ENCODE measurements around the gene STBD1. TPM values are rescaled to one million over a fixed set of nuclear protein-coding genes. Genes with fewer than 3 reads are reported as not detected.
"Not testable (repeated sequence)": the region's sequence is repeated elsewhere in the genome, so short reads cannot be mapped to it uniquely, and the experiment has no call there.

The STBD1 gene
- total RNA-seq, 1 donor from 2014 or later = 12.9 TPM

DNA sequence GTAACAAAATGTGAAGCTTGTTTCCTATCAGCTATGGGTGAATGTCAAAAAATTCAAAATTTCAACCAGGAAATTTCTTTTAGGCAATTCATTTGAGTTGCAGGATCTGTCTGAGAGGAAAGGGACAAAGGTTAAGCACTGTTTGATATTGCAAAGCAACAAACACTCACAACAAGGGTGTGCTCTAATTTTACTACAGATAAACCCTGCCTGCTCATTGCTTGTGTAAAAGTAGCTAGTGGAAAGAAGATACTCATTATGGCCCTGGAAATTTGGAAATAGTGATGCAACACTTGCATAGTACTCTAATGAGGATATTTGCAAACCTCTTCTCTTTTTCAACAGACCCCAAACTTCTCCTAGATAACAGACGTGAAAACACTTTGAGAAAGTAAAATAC lies 27.9 kb upstream of the STBD1 start:
- no peak overlapping the region for H3K27ac Mint-ChIP-seq (ENCODE audit: unreplicated experiment)
- DNase-seq (ENCODE audit: low spot score) = no peak
- H3K36me3 Mint-ChIP-seq (ENCODE audit: low read depth) = no peaks in the 10 kb centered on the region
- no peak overlapping the region for H3K4me3 Mint-ChIP-seq (ENCODE audit: unreplicated experiment)
- H3K27me3 Mint-ChIP-seq (ENCODE audit: low read depth) = no peaks in the 10 kb centered on the region
- H3K4me1 Mint-ChIP-seq (ENCODE audit: low read depth) = no peaks in the 10 kb centered on the region
- TF ChIP-seq, protein P1, sequence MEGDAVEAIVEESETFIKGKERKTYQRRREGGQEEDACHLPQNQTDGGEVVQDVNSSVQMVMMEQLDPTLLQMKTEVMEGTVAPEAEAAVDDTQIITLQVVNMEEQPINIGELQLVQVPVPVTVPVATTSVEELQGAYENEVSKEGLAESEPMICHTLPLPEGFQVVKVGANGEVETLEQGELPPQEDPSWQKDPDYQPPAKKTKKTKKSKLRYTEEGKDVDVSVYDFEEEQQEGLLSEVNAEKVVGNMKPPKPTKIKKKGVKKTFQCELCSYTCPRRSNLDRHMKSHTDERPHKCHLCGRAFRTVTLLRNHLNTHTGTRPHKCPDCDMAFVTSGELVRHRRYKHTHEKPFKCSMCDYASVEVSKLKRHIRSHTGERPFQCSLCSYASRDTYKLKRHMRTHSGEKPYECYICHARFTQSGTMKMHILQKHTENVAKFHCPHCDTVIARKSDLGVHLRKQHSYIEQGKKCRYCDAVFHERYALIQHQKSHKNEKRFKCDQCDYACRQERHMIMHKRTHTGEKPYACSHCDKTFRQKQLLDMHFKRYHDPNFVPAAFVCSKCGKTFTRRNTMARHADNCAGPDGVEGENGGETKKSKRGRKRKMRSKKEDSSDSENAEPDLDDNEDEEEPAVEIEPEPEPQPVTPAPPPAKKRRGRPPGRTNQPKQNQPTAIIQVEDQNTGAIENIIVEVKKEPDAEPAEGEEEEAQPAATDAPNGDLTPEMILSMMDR (IDR thresholded peaks at IDR 0.05) = no peak
- no peaks in the 10 kb centered on the region for H3K9me3 Mint-ChIP-seq (ENCODE audit: low read depth)

DNA sequence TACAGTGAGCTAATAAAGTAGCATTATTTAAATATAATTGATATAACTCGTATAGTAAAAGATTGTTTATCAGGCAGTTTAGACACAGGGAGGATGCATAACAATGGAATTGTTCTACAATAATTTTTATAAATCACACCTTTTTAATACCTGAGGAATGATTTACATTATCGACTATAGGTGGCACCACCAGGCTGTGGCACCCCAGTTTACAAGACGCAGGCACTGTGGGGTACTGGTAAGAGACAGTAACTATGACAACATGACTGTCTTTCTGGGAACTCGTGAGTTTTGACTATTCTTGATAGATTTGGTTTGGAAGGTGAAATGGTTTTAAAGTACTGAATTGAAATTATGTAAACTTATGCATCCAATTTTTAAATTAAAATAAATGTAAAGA lies 27.1 kb upstream of the STBD1 start:
- Mint-ChIP-seq H3K4me3 (ENCODE audit: unreplicated experiment) (no peak overlapping the region), H3K27me3 (ENCODE audit: low read depth) (no peaks in the 10 kb centered on the region), H3K36me3 (ENCODE audit: low read depth) (no peaks in the 10 kb centered on the region), H3K27ac (ENCODE audit: unreplicated experiment) (no peak overlapping the region), H3K9me3 (ENCODE audit: low read depth) (no peaks in the 10 kb centered on the region), H3K4me1 (ENCODE audit: low read depth) (no peaks in the 10 kb centered on the region)
- TF ChIP-seq, protein P1 (IDR thresholded peaks at IDR 0.05) = no peak
- no peak for DNase-seq (ENCODE audit: low spot score)

DNA sequence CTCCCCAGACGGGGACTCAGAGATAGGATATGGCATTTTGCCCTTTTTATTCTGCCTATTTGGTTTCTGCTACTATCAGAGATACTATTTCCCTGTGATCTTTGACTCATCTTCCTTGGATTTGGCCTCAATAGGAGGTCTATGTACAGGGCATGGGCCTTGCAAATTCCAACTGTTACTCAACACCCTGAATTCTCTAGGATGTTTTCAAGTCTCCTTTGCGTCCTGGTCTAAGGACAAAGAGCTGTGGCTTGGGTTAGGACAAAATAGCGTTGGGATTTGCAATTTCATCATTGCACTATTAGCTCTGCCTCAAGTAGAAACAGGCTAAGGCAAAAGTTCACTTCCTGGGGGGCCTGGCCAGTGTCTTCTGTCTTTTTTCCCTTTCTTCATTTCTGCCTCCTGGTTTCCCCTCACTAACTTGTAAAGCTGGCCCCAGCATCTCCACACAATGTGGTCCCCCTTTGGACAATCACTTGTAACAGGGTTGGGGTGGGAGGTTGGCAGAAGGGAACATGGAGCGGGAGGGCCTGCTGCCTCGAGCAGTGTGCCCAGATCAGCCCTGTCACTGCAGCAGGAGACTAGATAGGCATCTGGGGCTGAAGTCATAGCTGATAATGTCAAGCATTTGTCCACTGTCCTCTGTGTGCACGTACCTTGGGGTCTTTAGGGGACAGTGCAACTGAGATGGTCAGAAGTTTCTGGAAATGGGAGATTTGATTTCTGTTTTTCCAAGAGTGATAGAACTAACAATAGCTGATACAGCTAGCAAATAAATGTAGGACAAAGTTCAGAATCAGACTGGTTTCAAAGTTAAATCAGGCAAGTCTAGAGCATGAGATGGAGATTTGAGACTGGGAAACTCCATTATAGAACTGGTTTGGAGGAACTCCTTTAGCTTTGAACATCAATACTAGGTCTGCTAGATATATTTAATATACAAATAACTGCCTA lies 25.8 kb upstream of the STBD1 start:
- TF ChIP-seq, protein P1 (IDR thresholded peaks at IDR 0.05) = no peak
- DNase-seq (ENCODE audit: low spot score) = no peak
- Mint-ChIP-seq H3K4me3 (ENCODE audit: unreplicated experiment) (no peak overlapping the region), H3K36me3 (ENCODE audit: low read depth) (no peaks in the 10 kb centered on the region), H3K9me3 (ENCODE audit: low read depth) (peaks cover 2% of the 10 kb centered on the region), H3K27ac (ENCODE audit: unreplicated experiment) (no peak overlapping the region), H3K27me3 (ENCODE audit: low read depth) (no peaks in the 10 kb centered on the region), H3K4me1 (ENCODE audit: low read depth) (no peaks in the 10 kb centered on the region)

DNA sequence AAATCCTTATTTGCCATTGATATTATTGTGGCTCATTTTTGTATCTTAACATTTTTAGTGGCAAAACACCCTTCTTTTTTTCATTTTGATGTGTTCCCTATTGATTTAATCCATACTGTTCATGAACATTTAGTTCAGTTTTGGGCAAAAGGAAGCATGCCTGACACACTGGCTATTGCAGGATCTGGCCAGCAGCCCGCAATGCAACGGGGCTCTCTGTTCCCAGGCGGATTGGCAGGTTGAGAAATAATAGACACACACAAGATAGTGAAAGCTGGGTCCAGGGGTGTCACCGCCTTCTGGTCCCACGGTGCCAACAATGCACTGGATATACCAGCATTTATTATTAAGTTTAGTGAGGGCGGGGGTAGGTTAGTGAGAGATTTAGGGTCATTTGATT lies 24.9 kb upstream of the STBD1 start:
- peaks cover 10% of the 10 kb centered on the region for H3K9me3 Mint-ChIP-seq (ENCODE audit: low read depth)
- not testable (repeated sequence) for H3K27ac Mint-ChIP-seq (ENCODE audit: unreplicated experiment); H3K4me3 Mint-ChIP-seq (ENCODE audit: unreplicated experiment); H3K36me3 Mint-ChIP-seq (ENCODE audit: low read depth); H3K4me1 Mint-ChIP-seq (ENCODE audit: low read depth); H3K27me3 Mint-ChIP-seq (ENCODE audit: low read depth); DNase-seq (ENCODE audit: low spot score)

DNA sequence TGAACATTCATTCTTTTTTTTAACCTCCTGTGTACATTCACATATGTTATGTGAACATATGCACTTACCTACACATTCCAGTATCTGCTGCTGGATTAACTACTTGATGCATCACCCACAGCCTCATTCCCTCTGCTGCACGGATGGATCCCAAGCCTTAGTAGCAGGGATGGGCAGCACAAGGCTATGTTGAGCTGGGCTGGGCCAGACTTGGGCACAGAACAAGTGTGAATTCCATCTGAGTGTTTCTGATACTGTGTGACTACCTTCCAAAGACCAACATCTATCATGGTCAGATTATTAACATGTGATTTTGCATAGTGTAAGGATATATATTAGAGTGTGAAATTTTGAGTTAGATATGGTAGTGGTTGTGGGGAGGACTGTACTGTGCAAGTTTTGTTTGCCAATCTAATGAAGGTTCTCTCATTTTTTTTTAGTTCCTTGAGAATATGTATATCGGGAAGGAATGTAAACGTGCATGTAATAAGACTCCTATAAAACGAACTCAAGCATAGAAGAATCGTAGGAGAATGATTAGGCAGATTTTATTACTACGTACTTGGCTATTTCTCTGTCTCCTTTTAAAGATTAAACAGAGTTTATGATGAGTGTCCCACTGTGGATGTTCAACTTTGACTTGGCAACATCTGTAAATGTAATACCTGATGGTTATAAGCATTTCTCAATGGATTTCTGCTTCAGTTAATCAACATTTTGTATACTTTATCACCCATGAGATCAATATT lies 23.4 kb upstream of the STBD1 start:
- Mint-ChIP-seq H3K9me3 (ENCODE audit: low read depth) (peaks cover 24% of the 10 kb centered on the region), H3K36me3 (ENCODE audit: low read depth) (peaks cover 10% of the 10 kb centered on the region), H3K27me3 (ENCODE audit: low read depth) (peaks cover 5% of the 10 kb centered on the region), H3K4me3 (ENCODE audit: unreplicated experiment) (no peak overlapping the region), H3K27ac (ENCODE audit: unreplicated experiment) (no peak overlapping the region), H3K4me1 (ENCODE audit: low read depth) (no peaks in the 10 kb centered on the region)
- TF ChIP-seq, protein P1 (IDR thresholded peaks at IDR 0.05) = no peak
- DNase-seq (ENCODE audit: low spot score) = no peak

All from chondrocyte (in vitro differentiated cells).